Left lung (tissue), 14 donors: Measurements from ENCODE around the gene ERVFRD-1. TPM values are rescaled to one million over a fixed set of nuclear protein-coding genes. Genes with fewer than 3 reads are reported as not detected.

Experiments
- ATAC-seq: fragments of 200-7000 bp; cut with Tn5 transposase; one replicate; pipeline ENCODE4 v1.9.1; 2020; ENCODE audit warnings: moderate library complexity
- DNase-seq, 4 donors: peaks; one replicate each; pipeline ENCODE4 v3.0.0-alpha.2; 2013 to 2020
- H3K27ac ChIP-seq, 2 donors: fragments of 200-600 bp; sonication (generic) in 1 of 2; one replicate each; pipeline versions ENCODE4 v1.5.0 to v1.8.0; 2020 to 2021
- H3K27me3 ChIP-seq, 2 donors: fragments of 200-600 bp; sonication (generic) in 1 of 2; one replicate each; pipeline versions ENCODE4 v1.5.0 to v1.8.0; 2020 to 2021
- H3K36me3 ChIP-seq, 2 donors: fragments of 200-600 bp; sonication (generic) in 1 of 2; one replicate each; pipeline versions ENCODE4 v1.5.0 to v1.8.0; 2020 to 2021
- H3K4me1 ChIP-seq, 2 donors: fragments of 200-600 bp; one replicate each; pipeline ENCODE4 v1.8.0; 2021
- H3K4me3 ChIP-seq, 2 donors: fragments of 200-600 bp; sonication (generic) in 1 of 2; one replicate each; pipeline versions ENCODE4 v1.5.0 to v1.8.0; 2020 to 2021; ENCODE audit warnings: mild to moderate bottlenecking in 1 of 2
- H3K9me3 ChIP-seq, 2 donors: fragments of 200-600 bp; sonication (generic) in 1 of 2; one replicate each; pipeline versions ENCODE4 v1.5.0 to v1.8.0; 2020 to 2021
- CTCF ChIP-seq, 2 donors: fragments of 200-600 bp; sonication (generic) in 1 of 2; IDR thresholded peaks; one replicate each; pipeline versions ENCODE4 v1.5.0 to v1.8.0; 2021; ENCODE audit warnings: antibody characterized with exemption in 2 of 2
- intact Hi-C, 2 donors: fragments of 100-400 bp; cut with DNase I; formaldehyde crosslinking; loops; one replicate each; pipeline versions ENCODE4 v1.11.2 to v1.14.2; 2022
- long read RNA-seq, 12 donors: library from polyadenylated mRNA in 2 of 12; unstranded in 2 of 12; transcript quantifications; one replicate each; pipeline ENCODE4 v2.0.0 and lab custom pipeline, GENCODE V29; 2019 to 2026
- polyA plus RNA-seq, 6 donors: library from polyadenylated mRNA; unstranded; fragments of 120-200 nt; gene quantifications; one replicate each; pipeline ENCODE4 v1.2.1, GENCODE V29; 2013; ENCODE audit not compliant: insufficient read length in 6 of 6
- total RNA-seq, 2 donors: library from RNA; stranded (reverse); fragmentation: NEBNext Ultra II Directional; extraction: Animal tissue kit (Norgen Biotek cat#: 25700); gene quantifications; one replicate each; pipeline ENCODE4 v1.2.1, GENCODE V29; 2021
- donor health status: DM: no; HTN: yes; CAD: no.
- donor health status: DM: no; HTN: no; CAD: no.

Gene ERVFRD-1
- under 1 TPM in 1 of 2 donors, not detected in 1; 0.09 TPM for total RNA-seq
- under 1 TPM; 0.09 to 0.18 (median 0.13) TPM for polyA plus RNA-seq
- long read RNA-seq, donor 1, partial matches to known transcripts: 0 of 1 reads
- long read RNA-seq, donor 1, other reads (novel, unspliced or antisense): 0 of 1 reads
- long read RNA-seq, donor 2: 0 reads
- long read RNA-seq, donor 3: 0 reads
- long read RNA-seq, donor 4: 0 reads
- long read RNA-seq, donor 5: 0 reads
- long read RNA-seq, donor 6: 0 reads
- long read RNA-seq, donor 7: 0 reads
- long read RNA-seq, donor 8, partial matches to known transcripts: 0 of 1 reads
- long read RNA-seq, donor 8, other reads (novel, unspliced or antisense): 0 of 1 reads
- long read RNA-seq, donor 9: 0 reads
- long read RNA-seq, donor 10: 0 reads
- long read RNA-seq, donor 11, partial matches to known transcripts: 0 of 1 reads
- long read RNA-seq, donor 11, other reads (novel, unspliced or antisense): 0 of 1 reads
- long read RNA-seq, donor 12: 0 reads

- Histone ChIP-seq H3K27ac (peak within 1 kb of the TSS in 1 of 2 donors; percentile 28), H3K4me3 (peak within 1 kb of the TSS in 1 of 2 donors; percentile 8)
- TF ChIP-seq CTCF (IDR thresholded peaks at IDR 0.05): no peak
Observed at GRCh38 chr6:11110921-11111768, at the start of gene ERVFRD-1. Gene ERVFRD-1 (minus strand): TSS chr6:11111725. CDS start chr6:11105310, 6,415 bp downstream.

GRCh38 chr6:11160199-11160598 is 48.7 kb upstream of the ERVFRD-1 start:
- Histone ChIP-seq H3K36me3 (no peaks in the 10 kb centered on the region), H3K27me3 (no peaks in the 10 kb centered on the region), H3K4me1 (no peaks in the 10 kb centered on the region), H3K9me3 (no peaks in the 10 kb centered on the region), H3K27ac (no peak overlapping the region), H3K4me3 (no peak overlapping the region)
- TF ChIP-seq CTCF (IDR thresholded peaks at IDR 0.05): no peak
- DNase-seq (no peak), ATAC-seq (no peak)
- intact Hi-C loops: no loop called here

More at GRCh38 chr6:11110921-11111768, at the start of gene ERVFRD-1:
- Histone ChIP-seq H3K9me3 (no peaks in the 10 kb centered on the region), H3K36me3 (no peaks in the 10 kb centered on the region), H3K27me3 (no peaks in the 10 kb centered on the region), H3K4me1 (peaks cover 0 to 8% of the 10 kb centered on the region in 2 donors)
- intact Hi-C loops: no loop called here
- no peak for DNase-seq
- no peak for ATAC-seq

GRCh38 chr6:11155589-11155988 is 44.1 kb upstream of the ERVFRD-1 start:
- ATAC-seq (no peak), DNase-seq (no peak)
- Histone ChIP-seq H3K4me1 (no peaks in the 10 kb centered on the region), H3K27ac (no peak overlapping the region), H3K4me3 (no peak overlapping the region), H3K36me3 (no peaks in the 10 kb centered on the region), H3K27me3 (no peaks in the 10 kb centered on the region), H3K9me3 (no peaks in the 10 kb centered on the region)
- intact Hi-C loops: no loop called here
- TF ChIP-seq CTCF (IDR thresholded peaks at IDR 0.05): no peak

GRCh38 chr6:11153447-11153846 is 41.9 kb upstream of the ERVFRD-1 start:
- no peak overlapping the region for H3K4me3 ChIP-seq
- H3K36me3 ChIP-seq: no peaks in the 10 kb centered on the region
- no peak for TF ChIP-seq CTCF (IDR thresholded peaks at IDR 0.05)
- no peaks in the 10 kb centered on the region for H3K4me1 ChIP-seq
- H3K27me3 ChIP-seq: no peaks in the 10 kb centered on the region
- no peak overlapping the region for H3K27ac ChIP-seq
- DNase-seq (no peak), ATAC-seq (no peak)
- intact Hi-C loops: no loop called here
- no peaks in the 10 kb centered on the region for H3K9me3 ChIP-seq

GRCh38 chr6:11152581-11152980 is 41.1 kb upstream of the ERVFRD-1 start:
- intact Hi-C loops: no loop called here
- no peak overlapping the region for H3K27ac ChIP-seq
- H3K36me3 ChIP-seq: no peaks in the 10 kb centered on the region
- no peak overlapping the region for H3K4me3 ChIP-seq
- no peaks in the 10 kb centered on the region for H3K9me3 ChIP-seq
- no peak for TF ChIP-seq CTCF (IDR thresholded peaks at IDR 0.05)
- DNase-seq (no peak), ATAC-seq (no peak)
- no peaks in the 10 kb centered on the region for H3K27me3 ChIP-seq
- H3K4me1 ChIP-seq: no peaks in the 10 kb centered on the region
